K562 (cell line): ENCODE data around the gene SLC26A11. TPM values are rescaled to one million over a fixed set of nuclear protein-coding genes. Genes with fewer than 3 reads are reported as not detected.
A peak's percentile ranks its signal among the peaks of the same experiment; 100 is the strongest.

Experiments
- ATAC-seq: fragments of 200-7000 bp; cut with Tn5 transposase; 3 replicates; pipeline ENCODE4 v1.9.1; 2020; ENCODE audit warnings: moderate library complexity
- BruUV-seq: library from RNA; stranded (reverse); fragments of 400-500 nt; replicated peaks from 2 replicates; lab custom pipeline; 2021; lab: Mats Ljungman, UMichigan
- CTCF ChIA-PET: fragments of 300-600 bp; formaldehyde crosslinking; extraction: SDS; loops from one replicate; lab custom pipeline; 2021; ENCODE audit warnings: low intra/inter-chr PET ratio; lab: Yijun Ruan, JAX
- POLR2A ChIA-PET: fragments of 300-600, 350-650 bp; sonication (Branson Sonifier 250); formaldehyde crosslinking; extraction: SDS; loops from one replicate; lab custom pipeline; 2021; ENCODE audit warnings: antibody characterized with exemption, inconsistent platforms; lab: Yijun Ruan, JAX
- DNase-seq, 4 experiments: peaks; one replicate each; pipeline versions ENCODE4 v3.0.0 to v3.0.0-alpha.2; 2011 to 2018; ENCODE audit warnings: low spot score in 3 of 4, mixed read lengths in 3 of 4; ENCODE audit errors: extremely low read depth in 1 of 4
- FAIRE-seq: peaks from 2 replicates; lab custom pipeline; 2011; peaks lifted over from hg19 to GRCh38; lab: Jason Lieb, UNC
- H2AFZ ChIP-seq: 2 replicates; pipeline ENCODE4 v1.6.0; 2011; ENCODE audit warnings: low read depth, low read length, control low read depth, inconsistent platforms
- H3K27ac ChIP-seq: fragments of 200-600 bp; 3 replicates; pipeline ENCODE4 v1.8.0; 2011; ENCODE audit warnings: low read depth, mild to moderate bottlenecking, control low read depth, inconsistent platforms, low read length, moderate library complexity, mixed read lengths; ENCODE audit errors: extremely low read depth
- H3K27me3 ChIP-seq, 2 experiments: fragments of 300-600 bp in 1 of 2; 2 replicates in 1 of 2; 3 replicates in 1 of 2; pipeline versions ENCODE4 v1.6.0 to v1.8.0; 2011; ENCODE audit warnings: inconsistent platforms in 2 of 2, low read length in 2 of 2, mild to moderate bottlenecking in 1 of 2, mixed read lengths in 1 of 2, moderate library complexity in 1 of 2; ENCODE audit not compliant: control insufficient read depth in 2 of 2, insufficient read depth in 2 of 2
- H3K36me3 ChIP-seq: fragments of 300-600 bp; 3 replicates; pipeline ENCODE4 v1.8.0; 2011; ENCODE audit warnings: mild to moderate bottlenecking, low read length, inconsistent platforms; ENCODE audit not compliant: control insufficient read depth, insufficient read depth
- H3K4me1 ChIP-seq, 2 experiments: fragments of 200-600 bp in 1 of 2; replicated peaks in 1 of 2; 2 replicates in 1 of 2; 3 replicates in 1 of 2; pipeline versions ENCODE4 v1.5.1 to v1.8.0; 2011; ENCODE audit warnings: inconsistent platforms in 2 of 2, low read length in 2 of 2, mild to moderate bottlenecking in 1 of 2, mixed read lengths in 1 of 2, moderate library complexity in 1 of 2; ENCODE audit not compliant: control insufficient read depth in 2 of 2, insufficient read depth in 2 of 2
- H3K4me2 ChIP-seq: 2 replicates; pipeline ENCODE4 v1.6.1; 2011; ENCODE audit warnings: low read length, control low read depth, inconsistent platforms, mixed read lengths; ENCODE audit not compliant: insufficient read depth
- H3K4me3 ChIP-seq: fragments of 200-600 bp; sonication (generic), shearing (Covaris generic); 2 replicates; pipeline ENCODE4 v1.5.1; 2016; ENCODE audit warnings: control low read depth, inconsistent platforms
- H3K79me2 ChIP-seq: fragments of 200-600 bp; 3 replicates; pipeline ENCODE4 v1.8.0; 2011; ENCODE audit warnings: low read length, inconsistent platforms; ENCODE audit not compliant: control insufficient read depth, insufficient read depth
- H3K9ac ChIP-seq, 2 experiments: 2 replicates each; pipeline versions ENCODE4 v1.6.0 to v1.6.1; 2011; ENCODE audit warnings: low read depth in 2 of 2, low read length in 2 of 2, control low read depth in 1 of 2, inconsistent platforms in 1 of 2, mild to moderate bottlenecking in 1 of 2, mixed read lengths in 1 of 2; ENCODE audit not compliant: insufficient read depth in 1 of 2
- H3K9me1 ChIP-seq: one replicate; pipeline ENCODE4 v1.6.0; 2011; ENCODE audit warnings: inconsistent platforms, mild to moderate bottlenecking, low read length, moderate library complexity; ENCODE audit not compliant: control insufficient read depth, insufficient read depth
- H3K9me3 ChIP-seq: replicated peaks from 2 replicates; pipeline ENCODE4 v1.5.1; 2011; ENCODE audit warnings: low read depth, low read length, inconsistent platforms; ENCODE audit not compliant: control insufficient read depth, insufficient read depth
- H4K20me1 ChIP-seq: replicated peaks from 2 replicates; pipeline ENCODE4 v1.6.1; 2011; ENCODE audit warnings: low read length, inconsistent platforms, mixed read lengths; ENCODE audit not compliant: control insufficient read depth, insufficient read depth
- FOXJ3 ChIP-seq: sonication (generic); formaldehyde crosslinking; IDR thresholded peaks from 2 replicates; pipeline ENCODE4 v1.4.0; 2020; ENCODE audit warnings: mild to moderate bottlenecking, missing genetic modification reagents
- FOXM1 ChIP-seq, 2 experiments: fragments of 450-650 bp in 1 of 2; sonication (generic) in 1 of 2; formaldehyde crosslinking in 1 of 2; IDR thresholded peaks; 2 replicates each; pipeline versions ENCODE4 v1.6.1 to v1.9.0; 2017 to 2022; ENCODE audit warnings: low read depth in 2 of 2, mild to moderate bottlenecking in 2 of 2, missing genetic modification reagents in 1 of 2, moderate library complexity in 1 of 2
- GATAD2B ChIP-seq: fragments of 450-650 bp; IDR thresholded peaks from 2 replicates; pipeline ENCODE4 v1.6.1; 2017; ENCODE audit warnings: mild to moderate bottlenecking, borderline replicate concordance
- SMARCA5 ChIP-seq: fragments of 450-650 bp; IDR thresholded peaks from 2 replicates; pipeline ENCODE4 v1.6.1; 2016
- SRSF3 ChIP-seq: fragments of 200-400 bp; formaldehyde crosslinking; IDR thresholded peaks from 2 replicates; pipeline ENCODE4 v1.6.1; 2016; ENCODE audit warnings: mild to moderate bottlenecking, low read length, moderate library complexity; ENCODE audit not compliant: insufficient read depth
- ZNF175 ChIP-seq: fragments of 200-800 bp; sonication (Bioruptor generic); IDR thresholded peaks from 2 replicates; pipeline ENCODE4 v1.6.1; 2016; ENCODE audit warnings: low read depth, mild to moderate bottlenecking, missing genetic modification characterization, missing compliant biosample characterization
- ZNF217 ChIP-seq: sonication (generic); formaldehyde crosslinking; IDR thresholded peaks from 2 replicates; pipeline ENCODE4 v1.8.0; 2022; ENCODE audit warnings: mild to moderate bottlenecking, missing genetic modification reagents
- ZNF224 ChIP-seq: sonication (generic); formaldehyde crosslinking; IDR thresholded peaks from 2 replicates; pipeline ENCODE4 v1.8.0; 2022; ENCODE audit warnings: mild to moderate bottlenecking, missing genetic modification reagents
- ZNF282 ChIP-seq: sonication (generic); formaldehyde crosslinking; IDR thresholded peaks from 2 replicates; pipeline ENCODE4 v1.8.1; 2023; ENCODE audit warnings: missing genetic modification reagents
- ZNF41 ChIP-seq: fragments of 250-450 bp; sonication (Bioruptor Pico); conservative IDR thresholded peaks from 2 replicates; pipeline ENCODE4 v1.4.0; 2020; ENCODE audit warnings: mild to moderate bottlenecking
- WGBS: fragments of 100-300 bp; shearing (Covaris generic); methylation state at CpG from one replicate; pipeline ENCODE4 v1.1.6; 2016; ENCODE audit warnings: low coverage, mixed read lengths; ENCODE audit not compliant: insufficient coverage; ENCODE audit errors: missing lambda C conversion rate; 5-methylcytosine and 5-hydroxymethylcytosine counted together
- in situ Hi-C: fragments of 300-500 bp; cut with MboI; formaldehyde crosslinking; loops from 4 replicates; pipeline ENCODE4 v1.15.0; 2018; ENCODE audit warnings: inconsistent platforms, mixed read lengths
- intact Hi-C: fragments of 100-400 bp; cut with micrococcal nuclease; formaldehyde crosslinking; loops from 2 replicates; pipeline ENCODE4 v1.14.2; 2022
- polyA plus RNA-seq, 8 experiments: library from polyadenylated mRNA; depleted of rRNA in 4 of 8; stranded (reverse) in 5 of 8; unstranded in 3 of 8; fragments of >200 nt; fragmentation: Nextera tagmentation in 2 of 8; fragmentation: Illumina TruSeq in 1 of 8; extraction: Ambion mirVana in 2 of 8; extraction: Trizol in 1 of 8; gene quantifications; 2 replicates each; pipeline versions ENCODE4 v1.2.1 to v1.2.3, GENCODE V29; 2011 to 2014; ENCODE audit warnings: inconsistent platforms in 1 of 8, missing spikeins in 1 of 8
- total RNA-seq, 7 experiments: library from RNA; depleted of rRNA in 6 of 7; stranded (reverse); fragments of >200 nt in 6 of 7; fragmentation: Illumina TruSeq in 2 of 7; extraction: Trizol in 2 of 7; gene quantifications; 2 replicates each; pipeline versions ENCODE4 v1.2.1 to v1.2.3, GENCODE V29; 2011 to 2021; ENCODE audit warnings: low replicate concordance in 1 of 7
- TF ChIP-seq, protein P1 (sequence below): sonication (generic); formaldehyde crosslinking; IDR thresholded peaks from 2 replicates; pipeline ENCODE4 v1.8.0; 2023; ENCODE audit warnings: mild to moderate bottlenecking, missing genetic modification reagents
- TF ChIP-seq, protein P2 (sequence below): fragments of 250-450 bp; sonication (Bioruptor Pico); IDR thresholded peaks from 2 replicates; pipeline ENCODE4 v1.4.0; 2020

The SLC26A11 gene
- total and polyA plus RNA-seq, 9 of the 15 experiments (the other 6 are each of a cell fraction or from before 2014, with no cell fraction given): 0.06 to 3.1 (median 1.2) TPM; not detected in 1

DNA sequence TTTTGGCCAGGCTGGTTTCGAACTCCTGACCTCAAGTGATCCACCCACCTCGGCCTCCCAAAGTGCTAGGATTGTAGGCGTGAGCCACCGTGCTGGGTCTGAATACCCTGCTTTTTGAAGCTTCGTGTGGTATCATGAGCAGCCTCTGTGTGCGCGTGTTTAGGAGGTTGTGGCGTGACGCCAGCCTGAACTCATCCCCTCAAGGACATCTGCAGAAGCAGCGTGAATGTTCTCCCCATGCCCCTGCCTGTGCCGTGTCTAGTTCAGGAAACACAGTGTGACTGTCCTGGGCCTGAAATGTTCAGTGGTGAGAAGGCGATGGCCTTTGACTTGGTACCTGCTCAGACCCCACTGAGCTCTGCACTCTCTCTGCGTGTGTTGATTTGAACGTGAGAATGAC lies 76.0 kb downstream of the SLC26A11 start (continued):
- TF ChIP-seq, protein P1, sequence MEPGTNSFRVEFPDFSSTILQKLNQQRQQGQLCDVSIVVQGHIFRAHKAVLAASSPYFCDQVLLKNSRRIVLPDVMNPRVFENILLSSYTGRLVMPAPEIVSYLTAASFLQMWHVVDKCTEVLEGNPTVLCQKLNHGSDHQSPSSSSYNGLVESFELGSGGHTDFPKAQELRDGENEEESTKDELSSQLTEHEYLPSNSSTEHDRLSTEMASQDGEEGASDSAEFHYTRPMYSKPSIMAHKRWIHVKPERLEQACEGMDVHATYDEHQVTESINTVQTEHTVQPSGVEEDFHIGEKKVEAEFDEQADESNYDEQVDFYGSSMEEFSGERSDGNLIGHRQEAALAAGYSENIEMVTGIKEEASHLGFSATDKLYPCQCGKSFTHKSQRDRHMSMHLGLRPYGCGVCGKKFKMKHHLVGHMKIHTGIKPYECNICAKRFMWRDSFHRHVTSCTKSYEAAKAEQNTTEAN: no peak
- no peak for TF ChIP-seq ZNF282 (CRISPR knock-in tag)
- TF ChIP-seq SRSF3: no peak

DNA sequence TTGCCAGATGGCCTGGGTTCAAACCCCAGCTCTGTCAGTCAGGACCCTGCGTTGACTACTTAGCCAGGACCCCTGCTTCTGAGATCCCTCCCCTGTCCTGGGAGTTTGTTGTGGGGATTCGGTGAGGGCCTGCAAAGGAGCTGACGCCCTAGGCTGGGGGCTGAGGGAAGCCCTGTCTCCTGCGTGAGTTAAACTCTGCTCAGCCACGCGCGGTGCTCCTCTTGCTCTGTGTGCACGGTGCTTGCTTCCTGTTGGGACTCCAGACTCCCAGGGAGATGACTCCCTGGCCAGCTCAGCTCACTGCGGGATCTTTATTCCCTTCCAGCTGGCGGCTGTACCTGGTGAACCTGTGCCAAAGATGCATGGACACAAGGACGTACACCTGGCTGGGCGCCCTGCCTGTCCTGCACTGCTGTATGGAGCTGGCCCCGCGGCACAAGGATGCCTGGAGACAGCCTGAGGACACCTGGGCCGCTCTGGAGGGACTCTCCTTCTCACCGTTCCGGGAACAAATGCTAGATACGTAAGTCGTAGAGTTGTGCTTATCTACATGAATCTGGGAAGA lies 77.9 kb downstream of the SLC26A11 start:
- H3K36me3 ChIP-seq: peaks cover 69% of the 10 kb centered on the region; the same call in 2 of the 3 replicates

More for the DNA sequence above, 77.9 kb downstream of the SLC26A11 start:
- Histone ChIP-seq H3K27me3 (no peaks in the 10 kb centered on the region), H3K9ac (peak overlapping the region in 1 of 2 experiments; percentile 9; a peak in 1 of 4 replicates), H3K4me3 (no peak overlapping the region), H3K27ac (no peak overlapping the region), H3K9me3 (peaks cover 1% of the 10 kb centered on the region; the same call in 1 of the 2 replicates), H4K20me1 (no peaks in the 10 kb centered on the region), H3K79me2 (no peaks in the 10 kb centered on the region), H2AFZ (no peak overlapping the region), H3K4me2 (no peak overlapping the region), H3K4me1 (no peaks in the 10 kb centered on the region), H3K9me1 (no peaks in the 10 kb centered on the region)
- ATAC-seq (no peak), DNase-seq (no peak), FAIRE-seq (no peak)
- TF ChIP-seq GATAD2B (no peak), FOXM1 (IDR thresholded peaks at IDR 0.05; ENCODE audit: low read depth) (no peak), FOXM1 (CRISPR knock-in tag; IDR thresholded peaks at IDR 0.05; ENCODE audit: low read depth) (no peak), FOXJ3 (CRISPR knock-in tag) (no peak), ZNF41 (CRISPR knock-in tag) (no peak), ZNF224 (CRISPR knock-in tag) (no peak), ZNF217 (CRISPR knock-in tag) (no peak), SMARCA5 (no peak), ZNF175 (no peak)
- TF ChIP-seq, protein P2, sequence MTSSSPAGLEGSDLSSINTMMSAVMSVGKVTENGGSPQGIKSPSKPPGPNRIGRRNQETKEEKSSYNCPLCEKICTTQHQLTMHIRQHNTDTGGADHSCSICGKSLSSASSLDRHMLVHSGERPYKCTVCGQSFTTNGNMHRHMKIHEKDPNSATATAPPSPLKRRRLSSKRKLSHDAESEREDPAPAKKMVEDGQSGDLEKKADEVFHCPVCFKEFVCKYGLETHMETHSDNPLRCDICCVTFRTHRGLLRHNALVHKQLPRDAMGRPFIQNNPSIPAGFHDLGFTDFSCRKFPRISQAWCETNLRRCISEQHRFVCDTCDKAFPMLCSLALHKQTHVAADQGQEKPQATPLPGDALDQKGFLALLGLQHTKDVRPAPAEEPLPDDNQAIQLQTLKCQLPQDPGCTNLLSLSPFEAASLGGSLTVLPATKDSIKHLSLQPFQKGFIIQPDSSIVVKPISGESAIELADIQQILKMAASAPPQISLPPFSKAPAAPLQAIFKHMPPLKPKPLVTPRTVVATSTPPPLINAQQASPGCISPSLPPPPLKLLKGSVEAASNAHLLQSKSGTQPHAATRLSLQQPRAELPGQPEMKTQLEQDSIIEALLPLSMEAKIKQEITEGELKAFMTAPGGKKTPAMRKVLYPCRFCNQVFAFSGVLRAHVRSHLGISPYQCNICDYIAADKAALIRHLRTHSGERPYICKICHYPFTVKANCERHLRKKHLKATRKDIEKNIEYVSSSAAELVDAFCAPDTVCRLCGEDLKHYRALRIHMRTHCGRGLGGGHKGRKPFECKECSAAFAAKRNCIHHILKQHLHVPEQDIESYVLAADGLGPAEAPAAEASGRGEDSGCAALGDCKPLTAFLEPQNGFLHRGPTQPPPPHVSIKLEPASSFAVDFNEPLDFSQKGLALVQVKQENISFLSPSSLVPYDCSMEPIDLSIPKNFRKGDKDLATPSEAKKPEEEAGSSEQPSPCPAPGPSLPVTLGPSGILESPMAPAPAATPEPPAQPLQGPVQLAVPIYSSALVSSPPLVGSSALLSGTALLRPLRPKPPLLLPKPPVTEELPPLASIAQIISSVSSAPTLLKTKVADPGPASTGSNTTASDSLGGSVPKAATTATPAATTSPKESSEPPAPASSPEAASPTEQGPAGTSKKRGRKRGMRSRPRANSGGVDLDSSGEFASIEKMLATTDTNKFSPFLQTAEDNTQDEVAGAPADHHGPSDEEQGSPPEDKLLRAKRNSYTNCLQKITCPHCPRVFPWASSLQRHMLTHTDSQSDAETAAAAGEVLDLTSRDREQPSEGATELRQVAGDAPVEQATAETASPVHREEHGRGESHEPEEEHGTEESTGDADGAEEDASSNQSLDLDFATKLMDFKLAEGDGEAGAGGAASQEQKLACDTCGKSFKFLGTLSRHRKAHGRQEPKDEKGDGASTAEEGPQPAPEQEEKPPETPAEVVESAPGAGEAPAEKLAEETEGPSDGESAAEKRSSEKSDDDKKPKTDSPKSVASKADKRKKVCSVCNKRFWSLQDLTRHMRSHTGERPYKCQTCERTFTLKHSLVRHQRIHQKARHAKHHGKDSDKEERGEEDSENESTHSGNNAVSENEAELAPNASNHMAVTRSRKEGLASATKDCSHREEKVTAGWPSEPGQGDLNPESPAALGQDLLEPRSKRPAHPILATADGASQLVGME (CRISPR knock-in tag): no peak
- intact Hi-C loops (no loop called here), in situ Hi-C loops (no loop called here)
- WGBS: 89% methylated on average over 18 of the region's 19 CpGs
- CTCF ChIA-PET: no interaction called here
- BruUV-seq: no TSS peak
- POLR2A ChIA-PET: interaction anchor here (0.6 kb wide), 1 partner anchor 64 kb away, joined by 3 read pairs; no protein-coding TSS in a partner anchor
